Karpas-422 (cell line): ENCODE data around the gene LRRC25. TPM values are rescaled to one million over a fixed set of nuclear protein-coding genes. Genes with fewer than 3 reads are reported as not detected.

Source experiments
- DNase-seq: peaks from one replicate; pipeline ENCODE4 v3.0.0-alpha.2; 2015
- H2AFZ ChIP-seq: fragments of 200-600 bp; sonication (generic); 2 replicates; pipeline ENCODE4 v1.6.1; 2014; ENCODE audit warnings: antibody characterized with exemption, low read length, mixed read lengths
- H3K27ac ChIP-seq: fragments of 200-600 bp; sonication (generic); 2 replicates; pipeline ENCODE4 v1.5.1; 2014; ENCODE audit warnings: mild to moderate bottlenecking, low read length, moderate library complexity
- H3K27me3 ChIP-seq: fragments of 200-600 bp; sonication (generic); 2 replicates; pipeline ENCODE4 v1.6.1; 2014; ENCODE audit warnings: low read length, mixed read lengths
- H3K36me3 ChIP-seq: fragments of 200-600 bp; sonication (generic); 2 replicates; pipeline ENCODE4 v1.6.1; 2014; ENCODE audit warnings: low read length, mixed read lengths; ENCODE audit not compliant: insufficient read depth
- H3K4me1 ChIP-seq: fragments of 200-600 bp; sonication (generic); 2 replicates; pipeline ENCODE4 v1.6.1; 2014; ENCODE audit warnings: mild to moderate bottlenecking, low read length, mixed read lengths
- H3K4me2 ChIP-seq: fragments of 200-600 bp; sonication (generic); 2 replicates; pipeline ENCODE4 v1.6.1; 2014; ENCODE audit warnings: low read length, low read depth, mild to moderate bottlenecking; ENCODE audit not compliant: poor library complexity, severe bottlenecking
- H3K4me3 ChIP-seq: fragments of 200-600 bp; sonication (generic); 2 replicates; pipeline ENCODE4 v1.5.1; 2014; ENCODE audit warnings: mild to moderate bottlenecking, antibody characterized with exemption, low read length, mixed read lengths
- H3K79me2 ChIP-seq: fragments of 200-600 bp; sonication (generic); 2 replicates; pipeline ENCODE4 v1.6.1; 2014; ENCODE audit warnings: mild to moderate bottlenecking, low read length, mixed read lengths
- H3K9ac ChIP-seq: fragments of 200-600 bp; sonication (generic); 2 replicates; pipeline ENCODE4 v1.6.0; 2014; ENCODE audit warnings: low read length
- H3K9me2 ChIP-seq: fragments of 200-600 bp; sonication (generic), shearing (Covaris generic); replicated peaks from 2 replicates; pipeline ENCODE4 v1.6.0; 2014; ENCODE audit warnings: mild to moderate bottlenecking, low read length, moderate library complexity; ENCODE audit not compliant: insufficient read depth
- H3K9me3 ChIP-seq: fragments of 300-700, 200-600 bp; sonication (generic); 2 replicates; pipeline ENCODE4 v1.6.1; 2014; ENCODE audit warnings: low read length, mixed read lengths
- H4K20me1 ChIP-seq: fragments of 200-600 bp; sonication (generic); 2 replicates; pipeline ENCODE4 v1.6.1; 2014; ENCODE audit warnings: mild to moderate bottlenecking, antibody characterized with exemption, low read length, low read depth; ENCODE audit not compliant: insufficient read depth
- total RNA-seq: library from RNA; depleted of rRNA; stranded (reverse); fragments of >200 nt; shearing (Covaris generic); gene quantifications from 2 replicates; pipeline ENCODE4 v1.2.3, GENCODE V29; 2014; ENCODE audit warnings: low replicate concordance

LRRC25 gene
- total RNA-seq, 1 experiment from 2014 or later: 2.2 TPM

- no peaks in the 10 kb centered on the region for H3K79me2 ChIP-seq
- no peak overlapping the region for H3K9ac ChIP-seq
- no peaks in the 10 kb centered on the region for H3K9me2 ChIP-seq
- no peaks in the 10 kb centered on the region for H4K20me1 ChIP-seq
- H3K27me3 ChIP-seq: no peaks in the 10 kb centered on the region
- DNase-seq: no peak
- H3K4me1 ChIP-seq: peaks cover 18% of the 10 kb centered on the region
- H3K27ac ChIP-seq: no peak overlapping the region
- H3K9me3 ChIP-seq: no peaks in the 10 kb centered on the region
- H3K36me3 ChIP-seq: peaks cover 14% of the 10 kb centered on the region
- no peak overlapping the region for H3K4me3 ChIP-seq
- no peak overlapping the region for H3K4me2 ChIP-seq
- H2AFZ ChIP-seq: no peak overlapping the region
Measured at GRCh38 chr19:18442941-18443340, 45.5 kb upstream of the LRRC25 start.

GRCh38 chr19:18441804-18442788, 44.7 kb upstream of the LRRC25 start:
- H3K36me3 ChIP-seq: peaks cover 14% of the 10 kb centered on the region
- no peaks in the 10 kb centered on the region for H3K27me3 ChIP-seq
- no peaks in the 10 kb centered on the region for H4K20me1 ChIP-seq
- DNase-seq: no peak
- no peaks in the 10 kb centered on the region for H3K79me2 ChIP-seq
- no peak overlapping the region for H3K4me2 ChIP-seq
- no peaks in the 10 kb centered on the region for H3K9me2 ChIP-seq
- H3K9ac ChIP-seq: no peak overlapping the region
- H3K9me3 ChIP-seq: no peaks in the 10 kb centered on the region
- no peak overlapping the region for H2AFZ ChIP-seq
- H3K4me3 ChIP-seq: no peak overlapping the region
- no peak overlapping the region for H3K27ac ChIP-seq
- H3K4me1 ChIP-seq: peaks cover 25% of the 10 kb centered on the region

- Histone ChIP-seq H4K20me1 (no peaks in the 10 kb centered on the region), H3K36me3 (peaks cover 14% of the 10 kb centered on the region), H3K9ac (no peak overlapping the region), H3K4me3 (no peak overlapping the region), H3K9me3 (no peaks in the 10 kb centered on the region), H3K4me2 (no peak overlapping the region), H2AFZ (no peak overlapping the region), H3K79me2 (no peaks in the 10 kb centered on the region), H3K27ac (no peak overlapping the region), H3K9me2 (no peaks in the 10 kb centered on the region), H3K4me1 (peaks cover 32% of the 10 kb centered on the region), H3K27me3 (no peaks in the 10 kb centered on the region)
- no peak for DNase-seq
Measured at GRCh38 chr19:18440936-18441803, 43.7 kb upstream of the LRRC25 start.

GRCh38 chr19:18440415-18440877, 43.0 kb upstream of the LRRC25 start:
- peaks cover 14% of the 10 kb centered on the region for H3K36me3 ChIP-seq
- no peak overlapping the region for H3K4me2 ChIP-seq
- no peak overlapping the region for H3K27ac ChIP-seq
- DNase-seq: peak; percentile 81
- H4K20me1 ChIP-seq: no peaks in the 10 kb centered on the region
- peaks cover 32% of the 10 kb centered on the region for H3K4me1 ChIP-seq
- no peak overlapping the region for H3K9ac ChIP-seq
- no peaks in the 10 kb centered on the region for H3K27me3 ChIP-seq
- H2AFZ ChIP-seq: no peak overlapping the region
- no peaks in the 10 kb centered on the region for H3K9me3 ChIP-seq
- H3K79me2 ChIP-seq: no peaks in the 10 kb centered on the region
- no peaks in the 10 kb centered on the region for H3K9me2 ChIP-seq
- no peak overlapping the region for H3K4me3 ChIP-seq

- no peak for DNase-seq
- H4K20me1 ChIP-seq: no peaks in the 10 kb centered on the region
- H3K9ac ChIP-seq: no peak overlapping the region
- H3K4me3 ChIP-seq: no peak overlapping the region
- peaks cover 14% of the 10 kb centered on the region; the same call in 1 of the 2 replicates for H3K36me3 ChIP-seq
- H3K9me3 ChIP-seq: no peaks in the 10 kb centered on the region
- H2AFZ ChIP-seq: no peak overlapping the region
- H3K4me1 ChIP-seq: peaks cover 32% of the 10 kb centered on the region
- H3K9me2 ChIP-seq: no peaks in the 10 kb centered on the region
- no peak overlapping the region for H3K4me2 ChIP-seq
- H3K79me2 ChIP-seq: no peaks in the 10 kb centered on the region
- H3K27ac ChIP-seq: no peak overlapping the region
- H3K27me3 ChIP-seq: no peaks in the 10 kb centered on the region
Measured at GRCh38 chr19:18439910-18440237, 42.5 kb upstream of the LRRC25 start.

GRCh38 chr19:18439025-18439909, 41.8 kb upstream of the LRRC25 start:
- no peaks in the 10 kb centered on the region for H3K9me3 ChIP-seq
- peak; percentile 77 for DNase-seq
- H3K4me2 ChIP-seq: peak overlapping the region; percentile 39
- no peaks in the 10 kb centered on the region for H3K27me3 ChIP-seq
- H3K9ac ChIP-seq: peak overlapping the region; percentile 39
- H2AFZ ChIP-seq: no peak overlapping the region
- peaks cover 12% of the 10 kb centered on the region; the same call in 1 of the 2 replicates for H3K36me3 ChIP-seq
- H3K4me3 ChIP-seq: no peak overlapping the region
- peak overlapping the region; percentile 75 for H3K27ac ChIP-seq
- H4K20me1 ChIP-seq: no peaks in the 10 kb centered on the region
- no peaks in the 10 kb centered on the region for H3K79me2 ChIP-seq
- peaks cover 36% of the 10 kb centered on the region for H3K4me1 ChIP-seq
- no peaks in the 10 kb centered on the region for H3K9me2 ChIP-seq

GRCh38 chr19:18438331-18439024, 41.1 kb upstream of the LRRC25 start:
- Histone ChIP-seq H3K4me1 (peaks cover 40% of the 10 kb centered on the region), H2AFZ (no peak overlapping the region), H3K4me3 (no peak overlapping the region), H4K20me1 (no peaks in the 10 kb centered on the region), H3K27ac (peak overlapping the region; percentile 75), H3K9ac (peak overlapping the region; percentile 39), H3K4me2 (peak overlapping the region; percentile 39), H3K79me2 (no peaks in the 10 kb centered on the region), H3K27me3 (no peaks in the 10 kb centered on the region), H3K9me3 (no peaks in the 10 kb centered on the region), H3K9me2 (no peaks in the 10 kb centered on the region), H3K36me3 (peaks cover 4% of the 10 kb centered on the region; the same call in 1 of the 2 replicates)
- no peak for DNase-seq
